Activated naive CD4-positive, alpha-beta T cell treated with anti-CD3 and anti-CD28 coated beads, Interleukin-2, amount 50 U/mL, for 16 hours (primary cell): ENCODE results near the gene ZBTB40.

Source experiments
- DNase-seq: peaks from one replicate; pipeline ENCODE4 v3.0.0-alpha.2; 2020

Gene ZBTB40

GRCh38 chr1:22473952-22474351 lies 22.3 kb downstream of the ZBTB40 start:
- no peak for DNase-seq

GRCh38 chr1:22476566-22476965 lies 24.9 kb downstream of the ZBTB40 start:
- DNase-seq, result no peak

- no peak for DNase-seq
These were observed 31.5 kb downstream of the ZBTB40 start for GRCh38 chr1:22483121-22483520.

- DNase-seq, result no peak
These were observed 33.2 kb downstream of the ZBTB40 start for GRCh38 chr1:22484706-22485345.

- no peak for DNase-seq
These were observed 33.8 kb downstream of the ZBTB40 start for GRCh38 chr1:22485431-22485830.

- DNase-seq, result no peak
These were observed 36.1 kb downstream of the ZBTB40 start for GRCh38 chr1:22487781-22488180.

- no peak for DNase-seq
These were observed 36.7 kb downstream of the ZBTB40 start for GRCh38 chr1:22488319-22488718.

- no peak for DNase-seq
These were observed 37.6 kb downstream of the ZBTB40 start for GRCh38 chr1:22489278-22489677.

- no peak for DNase-seq
These were observed 38.2 kb downstream of the ZBTB40 start for GRCh38 chr1:22489823-22490222.

- no peak for DNase-seq
These were observed 38.7 kb downstream of the ZBTB40 start for GRCh38 chr1:22490309-22490708.

GRCh38 chr1:22491995-22492715 lies 40.5 kb downstream of the ZBTB40 start:
- DNase-seq, result no peak

GRCh38 chr1:22494144-22494543 lies 42.5 kb downstream of the ZBTB40 start:
- DNase-seq, result no peak

GRCh38 chr1:22494943-22495579 lies 43.4 kb downstream of the ZBTB40 start:
- no peak for DNase-seq

- no peak for DNase-seq
These were observed 45.0 kb downstream of the ZBTB40 start for GRCh38 chr1:22496536-22497160.

GRCh38 chr1:22498463-22498862 lies 46.8 kb downstream of the ZBTB40 start:
- no peak for DNase-seq

- DNase-seq, result no peak
These were observed 48.4 kb downstream of the ZBTB40 start for GRCh38 chr1:22500058-22500457.

- DNase-seq, result no peak
These were observed 48.8 kb downstream of the ZBTB40 start for GRCh38 chr1:22500471-22500870.

- no peak for DNase-seq
These were observed 50.6 kb downstream of the ZBTB40 start for GRCh38 chr1:22502202-22502601.

- DNase-seq, result no peak
These were observed 52.2 kb downstream of the ZBTB40 start for GRCh38 chr1:22503721-22504410.

GRCh38 chr1:22506130-22506692 lies 54.6 kb downstream of the ZBTB40 start:
- no peak for DNase-seq

- DNase-seq, result no peak
These were observed 55.9 kb downstream of the ZBTB40 start for GRCh38 chr1:22507587-22507986.

GRCh38 chr1:22508329-22508728 lies 56.7 kb downstream of the ZBTB40 start:
- no peak for DNase-seq

GRCh38 chr1:22508991-22509390 lies 57.3 kb downstream of the ZBTB40 start:
- DNase-seq, result no peak
